ENCODE results near the gene HPCAL1. TPM values are rescaled to one million over a fixed set of nuclear protein-coding genes. Genes with fewer than 3 reads are reported as not detected.

HPCAL1 gene
- total and polyA plus RNA-seq, 2 donors (not counting 3 experiments of a cell fraction or from before 2014, with no cell fraction given) = 56.5 to 77.4 TPM

GRCh38 chr2:10422251-10422650 is 119.5 kb downstream of the HPCAL1 start:
- no TSS peak for BruUV-seq (replicated peaks)

More at GRCh38 chr2:10422251-10422650, 119.5 kb downstream of the HPCAL1 start:
- H3K79me2 ChIP-seq (ENCODE audit: control insufficient read depth, insufficient read depth, low read length) = no peaks in the 10 kb centered on the region
- DNase-seq (ENCODE audit: low read depth, low spot score) = no peak
- no peaks in the 10 kb centered on the region for H4K20me1 ChIP-seq (replicated peaks; ENCODE audit: control insufficient read depth, extremely low read depth, insufficient read depth, low read length)
- intact Hi-C loops (cut with micrococcal nuclease) (no loop called here), dilution Hi-C loops (cut with MboI; ENCODE audit: extremely low pct_ligation_motif_present, low sequenced_read_pairs) (no loop called here)
- no peak overlapping the region for H3K4me3 ChIP-seq (replicated peaks in 1 of 3; ENCODE audit: insufficient read depth in 1 of 3, low read depth in 1 of 3, low read length in 3 of 3)
- FAIRE-seq = no peak
- H3K36me3 ChIP-seq (ENCODE audit: control insufficient read depth in 2 of 2, extremely low read depth in 1 of 2, insufficient read depth in 2 of 2, low read length in 2 of 2) = peaks cover 0 to 9% of the 10 kb centered on the region in 2 experiments
- H3K4me1 ChIP-seq (ENCODE audit: control insufficient read depth, extremely low read depth, insufficient read depth, low read length) = no peaks in the 10 kb centered on the region
- TF ChIP-seq POLR2A (IDR thresholded peaks at IDR 0.05; ENCODE audit: low read depth, low read length) = no peak
- TF ChIP-seq MAX (IDR thresholded peaks at IDR 0.05; ENCODE audit: insufficient read depth, insufficient read length) = no peak
- no peak for TF ChIP-seq FOS (IDR thresholded peaks at IDR 0.05; ENCODE audit: borderline replicate concordance, insufficient read depth, low read length)
- TF ChIP-seq CTCF (IDR thresholded peaks at IDR 0.05; ENCODE audit: extremely low read depth in 1 of 2, insufficient read depth in 1 of 2, low read depth in 1 of 2, low read length in 2 of 2) = no peak
- no peak overlapping the region for H2AFZ ChIP-seq (ENCODE audit: low read depth, low read length)
- H3K9ac ChIP-seq (replicated peaks; ENCODE audit: extremely low read depth, insufficient read depth, low read length) = no peak overlapping the region
- H3K9me3 ChIP-seq (replicated peaks; ENCODE audit: control insufficient read depth, insufficient read depth, low read length) = no peaks in the 10 kb centered on the region
- H3K4me2 ChIP-seq (ENCODE audit: insufficient read depth, low read length) = no peak overlapping the region
- ChIA-PET POLR2A (no interaction called here), CTCF (no interaction called here)
- no peak overlapping the region for H3K27ac ChIP-seq (ENCODE audit: insufficient read depth, low read depth, low read length)
- H3K27me3 ChIP-seq (ENCODE audit: control insufficient read depth in 2 of 2, insufficient read depth in 2 of 2, low read length in 2 of 2) = no peaks in the 10 kb centered on the region
- no peaks in the 10 kb centered on the region for H3K9me1 ChIP-seq (replicated peaks; ENCODE audit: control insufficient read depth, extremely low read depth, insufficient read depth, low read length)

All from endothelial cell of umbilical vein (primary cell).